Skin epidermis (tissue), 12 donors: Measurements from ENCODE around the gene COLEC12.
A peak's percentile ranks its signal among the peaks of the same experiment; 100 is the strongest.

Experiments
- H3K27ac ChIP-seq, 21 experiments: fragments of 200-600 bp; sonication (generic) in 11 of 21; one replicate each; pipeline ENCODE4 v1.5.0; 2020; ENCODE audit warnings: mild to moderate bottlenecking in 3 of 21, inconsistent platforms in 2 of 21, moderate library complexity in 2 of 21
- H3K4me3 ChIP-seq, 7 experiments: fragments of 200-600 bp; sonication (generic) in 2 of 7; one replicate each; pipeline ENCODE4 v1.5.0; 2020; ENCODE audit warnings: inconsistent platforms in 2 of 7, mild to moderate bottlenecking in 2 of 7, moderate library complexity in 1 of 7

Gene COLEC12

DNA sequence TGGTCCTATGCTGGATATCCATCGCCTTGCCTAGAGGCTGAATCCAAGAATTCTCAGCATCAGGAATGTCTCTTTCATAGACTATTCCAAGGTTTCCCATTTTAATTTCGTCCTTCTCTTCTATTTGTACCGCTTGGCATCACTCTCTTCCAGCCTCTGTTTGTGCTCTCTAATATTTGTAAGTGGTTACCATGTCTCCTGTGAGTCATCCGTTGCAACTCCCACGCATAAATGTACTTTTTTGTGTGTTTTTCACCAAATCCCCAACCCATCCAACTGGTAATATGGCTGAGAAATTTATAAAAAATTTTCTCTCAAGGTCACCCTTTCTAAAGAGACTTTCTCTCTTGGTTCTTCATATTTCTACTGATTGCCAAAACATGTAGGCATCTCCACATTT lies 21.8 kb downstream of the COLEC12 start:
- H3K27ac ChIP-seq = peak overlapping the region in 4 of 21 experiments; percentile 31 to 45 (median 36)
- no peak overlapping the region for H3K4me3 ChIP-seq

DNA sequence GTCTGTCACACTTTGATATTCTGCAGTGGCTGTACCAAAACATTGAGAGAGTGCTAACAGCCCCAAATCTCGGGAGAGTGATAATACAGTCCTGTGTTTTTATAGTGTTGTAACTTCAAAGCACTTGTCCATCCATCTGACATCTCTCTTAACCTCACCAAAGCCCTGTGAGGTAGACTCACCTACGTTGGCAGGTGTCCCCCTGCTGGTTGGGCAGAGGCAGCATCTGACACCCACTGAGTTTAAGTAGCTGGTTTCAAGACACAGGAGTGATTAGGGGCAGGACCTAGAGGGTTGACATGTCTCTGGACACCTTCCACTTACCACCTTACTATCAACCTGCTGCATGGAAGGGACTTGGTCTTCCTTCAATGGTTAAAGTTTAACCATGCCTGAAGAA lies 22.9 kb downstream of the COLEC12 start:
- no peak overlapping the region for H3K4me3 ChIP-seq
- no peak overlapping the region for H3K27ac ChIP-seq

DNA sequence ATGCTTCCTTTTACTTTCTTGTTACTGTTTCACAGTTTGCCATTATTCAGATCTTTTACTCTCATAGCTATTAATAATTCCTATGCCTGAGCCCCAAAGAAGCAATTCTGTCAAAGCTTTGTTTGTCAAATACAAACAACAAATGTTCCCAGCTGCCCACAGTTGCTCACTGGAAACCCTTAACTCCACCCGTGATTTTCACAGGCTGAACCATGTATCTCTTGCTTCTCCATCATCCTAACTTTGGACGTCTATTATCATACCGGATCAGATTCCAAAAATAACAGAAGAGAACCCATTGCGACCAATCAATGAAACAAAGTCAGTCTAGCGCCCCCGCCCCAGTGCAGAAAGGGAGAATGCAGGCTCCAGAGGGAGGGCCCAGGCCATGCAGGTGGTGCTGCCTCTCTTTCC lies 24.2 kb downstream of the COLEC12 start:
- Histone ChIP-seq H3K4me3 (no peak overlapping the region), H3K27ac (peak overlapping the region in 2 of 21 experiments; percentile 19 to 72)

DNA sequence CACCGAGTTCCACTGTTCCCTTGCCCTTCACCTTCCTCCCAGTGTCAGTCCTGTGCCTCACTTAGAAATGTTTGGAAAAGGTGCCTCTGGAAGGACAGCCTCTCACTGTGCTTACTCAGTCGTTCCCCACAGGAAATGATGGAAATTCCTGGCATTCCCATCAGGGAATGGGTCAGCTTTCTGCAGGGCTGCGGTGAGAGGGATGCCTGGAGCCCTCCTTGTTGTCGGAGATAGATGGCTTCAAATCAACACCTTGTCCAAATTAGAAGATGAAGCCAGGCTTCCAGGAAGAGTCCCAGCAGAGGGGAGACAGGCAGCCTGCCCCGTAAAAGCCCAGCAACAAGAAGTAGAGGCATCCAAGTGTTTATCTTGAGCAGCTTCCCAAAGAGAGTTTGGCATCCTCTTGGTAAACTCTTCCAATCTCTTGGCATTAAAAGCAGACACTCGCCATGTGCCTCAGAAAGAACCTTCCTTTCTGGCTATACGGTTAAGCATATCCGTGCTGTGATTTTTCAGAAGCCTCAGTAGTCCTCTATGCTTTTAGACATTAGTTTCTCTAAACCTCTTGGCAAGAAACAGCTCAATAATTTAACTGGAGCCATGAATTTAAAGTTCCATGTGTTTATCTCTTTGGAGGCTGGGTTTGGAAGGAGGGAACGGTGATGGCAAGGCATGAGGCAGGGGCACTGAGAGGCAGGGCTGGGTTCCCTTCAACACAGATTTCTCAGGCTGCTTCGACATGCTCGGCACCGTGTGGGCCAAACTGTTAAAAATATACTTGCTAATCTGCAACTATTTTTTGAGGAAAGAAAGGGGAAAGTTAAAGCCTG lies 25.1 kb downstream of the COLEC12 start:
- peak overlapping the region in 6 of 21 experiments; percentile 19 to 72 (median 52) for H3K27ac ChIP-seq
- H3K4me3 ChIP-seq = no peak overlapping the region

DNA sequence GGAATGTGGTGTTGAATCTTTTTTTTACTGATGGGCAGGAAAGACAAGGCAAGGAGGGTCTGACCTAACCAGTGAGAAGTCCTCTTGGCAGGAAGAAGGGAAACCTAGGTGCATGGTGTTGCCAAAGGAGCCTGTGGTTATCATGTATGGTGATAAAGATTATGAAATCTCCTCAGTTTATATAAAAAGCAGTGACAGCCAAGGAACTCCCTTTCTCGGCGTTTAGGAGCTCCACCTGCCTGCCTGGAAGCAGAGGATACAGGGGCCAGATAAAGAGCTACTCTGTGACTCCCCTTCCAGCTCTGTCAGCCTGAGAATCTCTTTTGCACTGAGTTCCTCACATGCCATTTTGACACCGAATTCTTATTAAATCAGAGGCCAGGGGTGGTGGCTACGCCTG lies 26.1 kb downstream of the COLEC12 start:
- Histone ChIP-seq H3K27ac (peak overlapping the region in 6 of 21 experiments; percentile 34 to 71 (median 41)), H3K4me3 (no peak overlapping the region)

DNA sequence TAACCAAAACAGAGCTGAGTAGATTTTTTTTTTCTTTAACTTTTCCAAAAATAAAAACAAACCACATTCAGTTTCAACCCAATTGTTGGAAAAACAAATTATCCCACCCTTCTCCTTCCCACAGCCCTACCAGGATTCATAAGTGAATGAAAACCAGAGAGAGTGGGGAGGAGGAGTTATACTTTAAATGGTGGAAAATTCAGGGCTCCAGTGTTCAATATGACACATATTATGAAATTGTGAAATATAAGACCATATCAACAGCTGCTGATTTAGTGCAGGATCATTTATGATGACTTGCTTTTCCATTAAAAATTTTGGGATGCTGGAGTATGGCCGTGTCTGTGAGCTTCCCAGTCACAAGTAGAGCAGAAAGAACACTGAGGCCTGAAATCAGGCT lies 26.7 kb downstream of the COLEC12 start:
- peak overlapping the region in 6 of 21 experiments; percentile 17 to 59 (median 38) for H3K27ac ChIP-seq
- H3K4me3 ChIP-seq = no peak overlapping the region

DNA sequence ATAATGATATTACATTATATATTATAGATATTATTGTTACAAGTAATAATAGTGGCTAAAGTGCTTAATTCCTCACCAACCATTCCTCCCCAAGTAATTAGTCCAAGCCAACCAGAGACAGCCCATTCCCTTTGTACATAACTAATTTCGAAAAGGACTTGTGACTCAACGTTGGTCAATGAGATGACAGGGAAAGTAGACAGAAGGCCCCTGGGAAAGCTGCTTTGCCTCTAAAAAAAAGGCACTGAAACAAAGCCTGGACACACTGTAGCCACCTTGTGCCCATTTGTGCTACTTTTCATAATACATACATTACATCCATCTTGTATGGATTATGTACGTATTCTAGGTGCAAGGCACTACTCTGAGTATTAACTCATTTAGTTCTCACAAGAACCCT lies 28.8 kb downstream of the COLEC12 start:
- Histone ChIP-seq H3K4me3 (no peak overlapping the region), H3K27ac (no peak overlapping the region)

DNA sequence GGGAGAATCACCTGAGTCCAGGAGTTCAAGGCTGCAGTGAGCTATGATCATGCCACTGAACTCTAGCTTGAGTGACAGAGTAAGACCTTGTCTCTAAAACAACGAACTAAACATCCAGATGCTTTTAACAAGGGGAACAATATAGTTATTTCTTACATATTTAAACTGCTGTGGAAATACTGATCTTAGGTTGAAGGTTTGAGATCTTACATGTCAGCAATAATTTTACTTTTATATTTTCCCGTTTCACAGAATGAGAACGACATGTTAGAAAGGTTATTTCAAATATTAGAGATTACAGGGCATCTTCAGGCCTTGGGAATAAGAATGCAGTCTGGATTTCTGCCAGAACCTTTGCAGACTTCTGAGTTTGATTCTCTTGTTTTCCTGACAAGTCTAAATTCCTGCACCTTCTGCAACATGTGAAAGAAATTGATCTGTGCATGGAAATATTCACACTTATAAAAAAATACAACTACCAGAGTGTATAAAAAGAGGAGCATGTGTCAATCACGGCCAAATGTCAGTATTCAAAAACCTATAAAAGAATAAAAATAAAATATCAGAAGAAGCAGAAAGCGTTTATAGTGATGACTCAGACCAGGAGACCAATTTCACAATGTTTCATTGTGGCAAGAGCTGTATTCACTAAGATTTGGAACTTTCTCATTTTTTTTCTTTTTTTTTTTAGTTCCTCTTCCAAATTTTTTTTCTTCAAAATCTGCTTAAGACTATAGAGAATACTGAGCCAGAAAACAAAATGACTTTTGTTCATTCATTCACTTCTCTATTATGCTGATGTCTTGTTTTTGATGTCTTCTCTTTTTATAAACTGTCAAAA lies 29.6 kb downstream of the COLEC12 start:
- no peak overlapping the region for H3K4me3 ChIP-seq
- H3K27ac ChIP-seq = peak overlapping the region in 1 of 21 experiments; percentile 43

DNA sequence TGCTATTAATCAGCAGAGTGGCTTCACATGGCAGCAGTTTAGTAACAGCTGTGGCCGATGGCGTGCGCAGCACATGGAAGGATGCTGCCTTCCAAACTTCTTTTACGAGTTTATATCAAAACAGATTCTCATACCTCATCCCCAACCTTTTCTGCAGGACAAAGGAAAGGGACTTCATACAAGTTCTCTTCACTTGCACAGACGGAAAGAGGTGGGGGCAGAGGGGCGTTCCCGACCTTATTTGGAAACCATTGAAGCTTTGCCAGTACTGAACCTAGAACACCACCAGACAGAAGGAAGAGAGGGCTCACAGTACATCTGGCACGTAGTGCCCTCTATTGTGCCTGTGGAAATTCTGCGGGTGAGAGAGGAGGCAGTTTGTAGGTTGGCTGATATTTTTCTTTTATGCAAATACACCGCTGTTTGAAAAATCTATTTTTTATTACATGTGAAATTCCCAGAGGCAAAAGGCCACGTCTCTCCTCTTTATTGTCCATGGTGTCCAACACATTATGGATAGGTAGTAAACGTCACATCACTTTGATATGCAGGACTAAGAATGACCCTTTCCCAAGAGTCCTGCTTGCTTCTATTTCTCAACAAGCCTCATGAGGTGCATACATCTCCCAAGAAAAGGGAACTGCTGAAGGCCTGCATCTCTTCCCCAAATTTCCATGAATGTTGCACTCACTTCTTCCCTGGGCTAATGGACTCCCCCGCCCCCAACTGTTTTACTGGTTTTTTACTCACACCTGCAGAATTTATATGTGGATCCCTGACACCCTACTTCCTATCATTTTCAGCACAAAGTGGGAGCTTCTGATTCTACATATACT lies 31.3 kb downstream of the COLEC12 start:
- no peak overlapping the region for H3K27ac ChIP-seq

DNA sequence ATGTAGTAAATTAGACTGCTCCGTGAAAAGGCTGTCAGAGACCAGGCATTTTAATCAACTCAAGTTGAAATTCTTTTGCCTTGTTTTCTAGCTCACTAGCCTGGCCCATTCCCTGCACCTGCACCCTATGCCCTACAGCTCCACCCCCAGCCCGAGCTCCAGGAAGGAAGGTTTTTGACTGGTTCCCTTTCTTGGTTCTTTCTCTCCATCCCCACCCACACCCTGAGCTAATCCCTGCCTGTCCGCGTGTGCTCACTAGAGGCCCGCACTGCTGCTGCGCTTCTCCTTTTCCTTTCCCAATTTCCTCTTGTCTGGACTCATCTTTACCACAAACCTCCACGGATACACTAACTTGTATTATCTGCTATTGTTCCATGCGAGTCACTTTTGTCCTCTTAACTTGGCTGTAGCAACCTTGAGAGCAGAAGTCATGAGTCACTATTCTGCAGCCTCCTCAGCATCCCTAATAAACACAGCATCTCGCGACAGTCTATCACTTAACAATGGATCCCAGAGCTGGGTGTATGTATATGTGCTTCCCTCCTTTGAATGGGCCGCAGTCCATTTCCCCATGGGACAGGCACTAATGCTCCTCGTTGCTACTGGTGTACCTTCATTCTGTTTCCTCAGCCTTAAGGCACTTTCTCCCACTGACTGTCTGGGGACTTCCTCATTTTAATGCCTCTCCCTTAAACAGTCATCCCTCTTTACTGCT lies 36.5 kb downstream of the COLEC12 start:
- Histone ChIP-seq H3K4me3 (no peak overlapping the region), H3K27ac (no peak overlapping the region)

More for the DNA sequence above, 31.3 kb downstream of the COLEC12 start:
- no peak overlapping the region for H3K4me3 ChIP-seq

DNA sequence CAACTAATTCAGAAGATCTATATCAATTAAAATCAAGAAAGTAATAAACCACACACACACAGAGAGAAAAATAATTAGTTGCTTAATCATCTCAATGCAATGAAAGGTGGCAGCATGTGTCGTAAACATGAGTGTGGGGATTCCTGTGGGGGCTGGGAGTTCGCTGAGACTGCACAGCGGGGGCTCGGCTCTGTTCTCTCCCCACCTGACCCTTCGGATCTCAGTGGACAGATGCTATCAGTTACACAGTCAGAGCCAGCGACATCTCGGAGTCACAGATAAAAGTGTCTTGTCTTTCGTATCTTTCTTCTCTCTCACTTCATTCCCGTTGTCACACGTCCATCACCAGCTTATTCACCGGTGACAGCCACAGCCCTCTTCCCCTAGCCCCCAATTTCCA lies 37.1 kb downstream of the COLEC12 start:
- H3K27ac ChIP-seq = no peak overlapping the region
- H3K4me3 ChIP-seq = no peak overlapping the region

DNA sequence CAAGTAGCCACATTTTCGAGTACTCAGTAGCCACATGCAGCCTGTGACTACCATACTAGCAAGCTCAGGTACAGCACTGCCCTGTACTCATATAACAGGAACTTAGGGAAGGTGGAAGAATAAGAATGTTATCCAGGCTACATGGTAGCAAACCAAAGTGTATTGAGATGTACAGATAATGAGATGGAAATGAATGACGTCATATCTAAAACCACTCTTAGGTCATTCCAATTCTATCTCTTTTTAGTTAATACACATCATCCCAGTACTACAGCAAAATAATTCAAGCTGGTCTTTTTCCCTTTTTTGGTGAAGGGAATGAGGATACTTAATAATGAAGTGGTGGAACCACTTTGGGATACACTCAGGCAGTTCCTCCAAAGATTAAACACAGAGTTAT lies 38.7 kb downstream of the COLEC12 start:
- no peak overlapping the region for H3K4me3 ChIP-seq
- H3K27ac ChIP-seq = no peak overlapping the region

DNA sequence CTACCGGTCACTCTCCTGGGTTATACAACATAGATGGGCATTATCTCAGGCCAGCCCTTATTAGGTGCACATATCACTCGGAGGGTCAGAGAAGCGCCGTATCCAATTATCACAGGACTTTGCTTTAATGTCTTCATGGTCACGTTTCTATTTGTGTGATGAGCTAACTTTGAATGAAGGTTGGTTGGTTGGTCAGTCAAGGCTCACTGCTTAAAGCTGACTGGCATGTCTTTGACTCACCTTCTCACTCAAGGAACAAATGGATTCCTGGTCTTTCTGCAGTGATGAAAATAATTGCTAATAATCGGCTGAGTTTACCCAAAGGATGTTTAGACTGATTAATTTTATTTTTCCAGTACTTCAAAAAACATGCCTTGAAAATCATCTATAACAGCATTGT lies 39.7 kb downstream of the COLEC12 start:
- no peak overlapping the region for H3K27ac ChIP-seq

DNA sequence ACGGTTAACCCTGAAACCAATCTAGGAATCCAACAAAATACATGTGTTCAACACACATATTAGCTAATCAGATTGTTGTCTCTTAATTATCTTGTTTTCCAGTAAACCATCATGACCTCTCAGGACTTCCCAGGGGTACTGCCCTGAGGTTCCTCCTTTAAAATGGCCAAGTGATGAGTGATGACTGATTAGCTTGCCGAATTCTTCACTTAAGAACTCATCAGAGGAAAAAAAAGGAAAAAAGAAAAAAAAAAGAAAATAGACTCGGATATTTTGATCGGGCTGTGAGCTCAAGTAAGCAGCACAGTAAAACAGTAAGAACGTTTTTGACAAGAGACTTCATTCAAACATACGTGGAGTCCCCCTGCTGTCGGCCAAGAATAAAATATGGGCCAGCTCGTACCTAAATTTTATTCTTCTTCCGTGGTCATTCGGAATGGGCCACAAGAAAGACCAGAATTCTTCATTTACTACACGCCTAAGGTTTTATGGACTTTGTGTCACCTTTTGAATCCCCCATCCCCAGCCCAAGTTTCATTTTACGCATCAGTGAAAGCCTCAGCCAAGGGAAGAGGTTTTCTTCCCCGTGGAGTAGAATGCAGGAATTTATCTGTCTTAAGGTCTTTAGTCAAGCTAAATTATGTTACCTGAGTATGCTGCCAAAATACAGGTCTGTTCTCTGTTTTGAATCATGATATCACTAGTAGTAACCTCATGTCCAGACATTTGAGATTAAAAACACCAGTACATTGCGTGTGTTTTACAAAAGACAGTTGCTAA lies 40.5 kb downstream of the COLEC12 start:
- H3K4me3 ChIP-seq = no peak overlapping the region
- no peak overlapping the region for H3K27ac ChIP-seq

More for the DNA sequence above, 39.7 kb downstream of the COLEC12 start:
- no peak overlapping the region for H3K4me3 ChIP-seq

DNA sequence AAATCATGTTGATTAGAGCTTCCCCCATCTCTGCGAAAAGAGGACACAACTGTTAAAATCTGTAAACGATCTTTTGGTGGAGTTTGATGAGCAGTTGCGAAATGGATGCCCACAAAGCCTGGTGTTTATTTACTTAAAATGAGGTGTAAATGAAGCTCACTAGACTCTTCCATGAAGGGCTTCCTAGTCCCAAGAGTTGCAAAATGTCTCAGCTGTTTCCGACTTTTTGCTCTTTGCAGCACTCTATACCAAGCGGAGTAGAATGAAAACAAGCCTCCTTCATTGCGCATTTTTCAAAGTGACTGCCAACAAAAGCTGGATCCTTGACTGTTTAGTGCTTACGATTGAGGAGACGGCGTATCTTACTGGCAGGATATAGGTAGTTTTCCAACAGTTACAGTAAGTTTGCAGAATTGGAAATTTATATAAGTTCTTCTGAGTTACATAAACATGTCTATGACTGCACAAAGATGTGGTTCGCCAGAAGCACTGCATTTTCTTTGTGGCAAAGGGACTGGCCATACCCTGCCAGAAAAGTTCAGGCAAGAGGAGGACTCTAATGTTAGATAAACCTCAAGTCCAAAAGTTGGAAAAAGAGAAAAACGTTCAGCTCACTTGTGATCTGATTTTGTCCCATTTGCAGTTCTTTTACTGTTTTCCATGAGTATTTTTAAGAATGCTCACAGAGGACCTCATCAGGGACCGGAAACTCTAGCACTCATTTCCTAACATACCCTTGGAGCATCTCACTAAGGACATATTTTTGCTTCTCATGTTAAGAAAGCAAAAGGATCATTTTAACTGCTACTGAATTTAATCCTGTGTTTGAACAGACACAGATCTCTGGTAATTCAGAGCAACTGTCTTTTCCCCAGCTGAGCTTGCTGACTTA lies 42.7 kb downstream of the COLEC12 start:
- Histone ChIP-seq H3K27ac (peak overlapping the region in 10 of 21 experiments; percentile 16 to 74 (median 50)), H3K4me3 (no peak overlapping the region)

DNA sequence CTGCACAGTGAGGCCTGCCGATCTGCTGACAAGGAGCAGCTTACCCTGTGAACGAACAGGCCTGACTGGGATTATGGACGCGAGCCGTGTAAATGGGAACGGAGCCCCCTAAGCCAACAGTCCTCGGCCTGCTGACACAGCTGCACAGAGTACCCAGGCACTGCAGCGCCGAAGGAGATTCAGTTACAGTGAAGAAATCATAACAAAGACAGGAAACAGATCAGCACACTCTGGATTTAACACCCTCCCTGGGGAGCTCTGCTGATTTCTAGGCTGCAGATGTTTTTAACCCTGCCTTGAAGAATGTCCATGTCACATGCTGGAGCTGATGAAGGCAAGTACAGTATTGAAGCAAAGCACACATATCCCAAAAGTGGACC lies 43.4 kb downstream of the COLEC12 start:
- peak overlapping the region in 13 of 21 experiments; percentile 26 to 74 (median 56) for H3K27ac ChIP-seq
- H3K4me3 ChIP-seq = no peak overlapping the region

DNA sequence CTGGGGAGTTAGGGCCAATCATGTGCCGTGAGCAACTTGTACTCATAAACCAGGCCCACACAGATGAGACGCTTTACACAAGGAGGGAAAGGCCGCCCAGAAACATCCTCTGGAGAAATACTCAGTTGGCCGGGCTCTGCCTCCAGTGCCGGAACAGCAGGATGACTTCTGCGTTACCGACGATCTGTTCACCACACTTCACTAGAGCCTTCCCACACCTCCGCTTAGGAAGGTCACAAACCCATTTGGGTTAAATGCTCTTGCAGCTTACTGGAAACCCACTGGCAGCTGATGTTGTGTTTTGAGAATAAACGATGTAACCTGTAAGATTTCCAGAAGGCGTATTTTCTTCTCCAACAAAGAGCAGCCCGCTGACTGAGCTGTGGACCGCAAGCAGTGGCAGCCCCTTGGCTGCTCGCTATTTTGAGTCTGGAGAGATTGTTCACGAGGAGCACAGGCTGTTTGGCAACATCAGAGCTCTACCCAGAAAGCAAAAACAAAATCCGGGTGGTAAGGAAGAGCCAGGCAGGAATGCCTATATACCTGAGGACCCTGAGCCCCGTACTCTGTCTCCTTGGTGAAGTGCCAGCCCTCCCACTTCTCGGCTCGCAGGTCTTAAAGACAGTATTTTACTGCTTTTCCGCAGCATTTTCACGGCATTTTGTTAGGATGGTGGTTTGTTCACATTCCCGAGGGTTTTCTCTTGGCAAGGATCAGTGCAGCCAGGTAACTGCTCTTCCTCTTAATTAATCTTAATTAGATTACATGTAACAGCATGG lies 44.0 kb downstream of the COLEC12 start:
- Histone ChIP-seq H3K4me3 (no peak overlapping the region), H3K27ac (peak overlapping the region in 16 of 21 experiments; percentile 12 to 74 (median 51))
